Measurements from ENCODE around the gene BOC. TPM values are rescaled to one million over a fixed set of nuclear protein-coding genes. Genes with fewer than 3 reads are reported as not detected.

BOC gene
- total RNA-seq, 1 donor from 2014 or later: 20.2 TPM

GRCh38 chr3:113186566-113186965 lies 24.8 kb upstream of the BOC start:
- H3K9ac ChIP-seq (ENCODE audit: low read length): no peak overlapping the region
- DNase-seq (ENCODE audit: low read depth): no peak
- H3K4me3 ChIP-seq (ENCODE audit: insufficient read depth, low read depth, low read length): no peak overlapping the region
- no peaks in the 10 kb centered on the region for H3K36me3 Mint-ChIP-seq (ENCODE audit: low read depth, unreplicated experiment)
- H3K4me1 ChIP-seq (ENCODE audit: insufficient read depth, low read length): no peaks in the 10 kb centered on the region
- H2AFZ ChIP-seq (ENCODE audit: low read depth, low read length): no peak overlapping the region
- H3K4me3 Mint-ChIP-seq (ENCODE audit: unreplicated experiment): no peak overlapping the region
- H3K27ac ChIP-seq (ENCODE audit: low read depth, low read length): no peak overlapping the region
- no peak for FAIRE-seq
- H3K36me3 ChIP-seq (ENCODE audit: insufficient read depth, low read length): no peaks in the 10 kb centered on the region
- H3K9me3 Mint-ChIP-seq (ENCODE audit: unreplicated experiment): peaks cover 17% of the 10 kb centered on the region
- H3K4me2 ChIP-seq (ENCODE audit: low read length): no peak overlapping the region
- no peaks in the 10 kb centered on the region for H3K27me3 Mint-ChIP-seq (ENCODE audit: low read depth, unreplicated experiment)
- H3K79me2 ChIP-seq (ENCODE audit: insufficient read depth, low read length): no peaks in the 10 kb centered on the region
- H3K4me1 Mint-ChIP-seq (ENCODE audit: low read depth, unreplicated experiment): peaks cover 3% of the 10 kb centered on the region
- no peaks in the 10 kb centered on the region for H3K27me3 ChIP-seq (ENCODE audit: insufficient read depth, low read length)
- TF ChIP-seq EZH2 (IDR thresholded peaks at IDR 0.05; ENCODE audit: insufficient read depth, low read length): no peak
- no peak overlapping the region for H3K27ac Mint-ChIP-seq (ENCODE audit: unreplicated experiment)
- no peaks in the 10 kb centered on the region for H3K9me3 ChIP-seq (ENCODE audit: insufficient read depth, low read depth, low read length)
- no peaks in the 10 kb centered on the region for H4K20me1 ChIP-seq (ENCODE audit: insufficient read depth, low read length)

- no peak overlapping the region for H3K27ac ChIP-seq (ENCODE audit: low read depth, low read length)
- no peaks in the 10 kb centered on the region for H3K36me3 ChIP-seq (ENCODE audit: insufficient read depth, low read length)
- peak overlapping the region; percentile 63 for H3K4me2 ChIP-seq (ENCODE audit: low read length)
- no peak for FAIRE-seq
- no peaks in the 10 kb centered on the region for H3K27me3 ChIP-seq (ENCODE audit: insufficient read depth, low read length)
- no peak overlapping the region for H3K4me3 Mint-ChIP-seq (ENCODE audit: unreplicated experiment)
- H3K4me3 ChIP-seq (ENCODE audit: insufficient read depth, low read depth, low read length): no peak overlapping the region
- H3K4me1 Mint-ChIP-seq (ENCODE audit: low read depth, unreplicated experiment): peaks cover 10% of the 10 kb centered on the region
- no peak for TF ChIP-seq CTCF (IDR thresholded peaks at IDR 0.05; ENCODE audit: insufficient read depth, low read depth, low read length)
- TF ChIP-seq EZH2 (IDR thresholded peaks at IDR 0.05; ENCODE audit: insufficient read depth, low read length): no peak
- H3K9me3 ChIP-seq (ENCODE audit: insufficient read depth, low read depth, low read length): no peaks in the 10 kb centered on the region
- peak overlapping the region; percentile 19 for H3K9ac ChIP-seq (ENCODE audit: low read length)
- H3K36me3 Mint-ChIP-seq (ENCODE audit: low read depth, unreplicated experiment): no peaks in the 10 kb centered on the region
- peak overlapping the region; percentile 30 for H2AFZ ChIP-seq (ENCODE audit: low read depth, low read length)
- H4K20me1 ChIP-seq (ENCODE audit: insufficient read depth, low read length): no peaks in the 10 kb centered on the region
- H3K27ac Mint-ChIP-seq (ENCODE audit: unreplicated experiment): no peak overlapping the region
- H3K4me1 ChIP-seq (ENCODE audit: insufficient read depth, low read length): no peaks in the 10 kb centered on the region
- no peak for DNase-seq (ENCODE audit: low read depth)
- no peaks in the 10 kb centered on the region for H3K79me2 ChIP-seq (ENCODE audit: insufficient read depth, low read length)
- no peaks in the 10 kb centered on the region for H3K27me3 Mint-ChIP-seq (ENCODE audit: low read depth, unreplicated experiment)
- peaks cover 2% of the 10 kb centered on the region for H3K9me3 Mint-ChIP-seq (ENCODE audit: unreplicated experiment)
These were observed 18.1 kb upstream of the BOC start for GRCh38 chr3:113193288-113193687.

- Histone ChIP-seq H3K9me3 (ENCODE audit: insufficient read depth, low read depth, low read length) (no peaks in the 10 kb centered on the region), H3K27ac (ENCODE audit: low read depth, low read length) (no peak overlapping the region), H4K20me1 (ENCODE audit: insufficient read depth, low read length) (no peaks in the 10 kb centered on the region), H2AFZ (ENCODE audit: low read depth, low read length) (no peak overlapping the region), H3K4me2 (ENCODE audit: low read length) (peak overlapping the region; percentile 63), H3K4me1 (ENCODE audit: insufficient read depth, low read length) (no peaks in the 10 kb centered on the region), H3K9ac (ENCODE audit: low read length) (no peak overlapping the region), H3K27me3 (ENCODE audit: insufficient read depth, low read length) (no peaks in the 10 kb centered on the region), H3K79me2 (ENCODE audit: insufficient read depth, low read length) (no peaks in the 10 kb centered on the region), H3K4me3 (ENCODE audit: insufficient read depth, low read depth, low read length) (no peak overlapping the region), H3K36me3 (ENCODE audit: insufficient read depth, low read length) (no peaks in the 10 kb centered on the region)
- DNase-seq (ENCODE audit: low read depth): no peak
- no peak overlapping the region for H3K27ac Mint-ChIP-seq (ENCODE audit: unreplicated experiment)
- H3K36me3 Mint-ChIP-seq (ENCODE audit: low read depth, unreplicated experiment): no peaks in the 10 kb centered on the region
- H3K9me3 Mint-ChIP-seq (ENCODE audit: unreplicated experiment): peaks cover 2% of the 10 kb centered on the region
- no peak overlapping the region for H3K4me3 Mint-ChIP-seq (ENCODE audit: unreplicated experiment)
- TF ChIP-seq CTCF (IDR thresholded peaks at IDR 0.05; ENCODE audit: insufficient read depth, low read depth, low read length): no peak
- TF ChIP-seq EZH2 (IDR thresholded peaks at IDR 0.05; ENCODE audit: insufficient read depth, low read length): no peak
- H3K27me3 Mint-ChIP-seq (ENCODE audit: low read depth, unreplicated experiment): no peaks in the 10 kb centered on the region
- no peak for FAIRE-seq
- H3K4me1 Mint-ChIP-seq (ENCODE audit: low read depth, unreplicated experiment): peaks cover 10% of the 10 kb centered on the region
These were observed 17.6 kb upstream of the BOC start for GRCh38 chr3:113193719-113194118.
